GM12873 (cell line): ENCODE results near the gene FAM135A.

ENCODE experiments used
- TF ChIP-seq, protein P1 (sequence below): IDR thresholded peaks from 2 replicates; pipeline ENCODE4 v1.5.1; 2012; ENCODE audit warnings: low read depth, mild to moderate bottlenecking, moderate library complexity, low read length, control low read depth; ENCODE audit not compliant: insufficient read depth; ENCODE audit errors: missing control alignments

FAM135A gene

DNA sequence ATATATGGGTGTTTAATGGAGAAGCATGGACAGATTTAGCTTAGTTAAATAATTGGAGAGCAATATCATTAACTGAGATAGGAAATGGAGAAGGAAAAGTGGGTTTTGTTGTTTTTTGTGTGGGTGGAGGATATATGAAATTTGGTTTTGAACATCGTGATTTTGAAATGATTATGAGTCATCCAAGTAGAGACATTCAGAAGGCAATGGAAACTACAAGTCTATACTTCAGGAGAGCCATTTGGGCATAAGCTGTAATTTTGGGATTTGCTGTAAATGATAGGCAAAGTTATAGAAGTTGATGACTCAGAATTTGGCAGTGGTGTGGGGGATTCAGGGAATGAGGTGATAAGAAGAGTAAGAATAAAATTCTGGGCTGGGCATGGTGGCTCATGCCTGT, 27.4 kb upstream of the FAM135A start:
- TF ChIP-seq, protein P1, sequence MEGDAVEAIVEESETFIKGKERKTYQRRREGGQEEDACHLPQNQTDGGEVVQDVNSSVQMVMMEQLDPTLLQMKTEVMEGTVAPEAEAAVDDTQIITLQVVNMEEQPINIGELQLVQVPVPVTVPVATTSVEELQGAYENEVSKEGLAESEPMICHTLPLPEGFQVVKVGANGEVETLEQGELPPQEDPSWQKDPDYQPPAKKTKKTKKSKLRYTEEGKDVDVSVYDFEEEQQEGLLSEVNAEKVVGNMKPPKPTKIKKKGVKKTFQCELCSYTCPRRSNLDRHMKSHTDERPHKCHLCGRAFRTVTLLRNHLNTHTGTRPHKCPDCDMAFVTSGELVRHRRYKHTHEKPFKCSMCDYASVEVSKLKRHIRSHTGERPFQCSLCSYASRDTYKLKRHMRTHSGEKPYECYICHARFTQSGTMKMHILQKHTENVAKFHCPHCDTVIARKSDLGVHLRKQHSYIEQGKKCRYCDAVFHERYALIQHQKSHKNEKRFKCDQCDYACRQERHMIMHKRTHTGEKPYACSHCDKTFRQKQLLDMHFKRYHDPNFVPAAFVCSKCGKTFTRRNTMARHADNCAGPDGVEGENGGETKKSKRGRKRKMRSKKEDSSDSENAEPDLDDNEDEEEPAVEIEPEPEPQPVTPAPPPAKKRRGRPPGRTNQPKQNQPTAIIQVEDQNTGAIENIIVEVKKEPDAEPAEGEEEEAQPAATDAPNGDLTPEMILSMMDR, result no peak

- TF ChIP-seq, protein P1, result no peak
Measured at GRCh38 chr6:70388814-70389213, 24.5 kb upstream of the FAM135A start.

DNA sequence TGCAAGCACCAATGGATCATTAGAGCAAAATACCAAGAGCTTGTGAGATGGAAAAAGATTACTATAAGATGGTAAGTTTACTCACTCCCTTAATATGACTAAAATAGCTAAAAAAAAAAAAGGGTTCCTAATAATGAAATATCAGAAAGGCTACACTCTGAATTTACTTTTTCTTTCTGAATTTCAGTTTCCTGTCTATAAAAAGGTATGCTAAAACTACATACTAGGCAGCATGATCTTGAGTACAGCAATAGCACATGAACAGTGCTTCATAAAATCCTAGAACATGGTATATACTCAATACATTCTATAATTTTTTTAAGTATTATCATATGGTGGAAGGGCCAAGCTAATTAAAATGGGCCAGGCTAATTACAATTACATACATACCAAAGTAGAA, 24.0 kb upstream of the FAM135A start:
- TF ChIP-seq, protein P1, result no peak

- TF ChIP-seq, protein P1, result no peak
Measured at GRCh38 chr6:70390067-70390466, 23.2 kb upstream of the FAM135A start.

- TF ChIP-seq, protein P1, result no peak
Measured at GRCh38 chr6:70391492-70391891, 21.8 kb upstream of the FAM135A start.

GRCh38 chr6:70394518-70395300, 18.6 kb upstream of the FAM135A start:
- TF ChIP-seq, protein P1, result no peak

GRCh38 chr6:70395301-70395672, 18.0 kb upstream of the FAM135A start:
- TF ChIP-seq, protein P1, result no peak
